Natural killer cell (primary cell): ENCODE measurements around the gene UBQLNL. TPM values are rescaled to one million over a fixed set of nuclear protein-coding genes. Genes with fewer than 3 reads are reported as not detected.

Experiments
- ATAC-seq, 3 donors: fragments of 150-1000 bp in 2 of 3; fragments of 200-7000 bp in 1 of 3; cut with Tn5 transposase; 1 replicate in 1 of 3; 2 replicates in 2 of 3; pipeline ENCODE4 v1.10.0; 2021; ENCODE audit warnings: mild to moderate bottlenecking in 2 of 3, moderate library complexity in 2 of 3
- DNase-seq, 2 donors: peaks; one replicate each; pipeline versions ENCODE4 v3.0.0 to v3.0.0-alpha.2; 2013 to 2021; ENCODE audit warnings: mixed read lengths in 1 of 2
- H3K27ac ChIP-seq: one replicate; pipeline ENCODE4 v1.5.1; 2013; ENCODE audit warnings: mild to moderate bottlenecking, low read length
- H3K27me3 ChIP-seq: one replicate; pipeline ENCODE4 v1.6.1; 2013; ENCODE audit warnings: low read length; ENCODE audit not compliant: control insufficient read depth, insufficient read depth
- H3K36me3 ChIP-seq: one replicate; pipeline ENCODE4 v1.6.1; 2013; ENCODE audit warnings: low read length; ENCODE audit not compliant: control insufficient read depth, insufficient read depth
- H3K4me1 ChIP-seq: one replicate; pipeline ENCODE4 v1.6.1; 2013; ENCODE audit warnings: low read length; ENCODE audit not compliant: control insufficient read depth, insufficient read depth
- H3K4me3 ChIP-seq: one replicate; pipeline ENCODE4 v1.5.1; 2013; ENCODE audit warnings: low read length
- H3K9me3 ChIP-seq: one replicate; pipeline ENCODE4 v1.6.1; 2013; ENCODE audit warnings: low read length; ENCODE audit not compliant: control insufficient read depth, insufficient read depth
- H3K27ac Mint-ChIP-seq, 2 donors: one replicate each; pipeline ENCODE4 v1.8.0; 2022; ENCODE audit warnings: mild to moderate bottlenecking in 2 of 2, mixed read lengths in 2 of 2, moderate library complexity in 1 of 2
- H3K27me3 Mint-ChIP-seq, 2 donors: one replicate each; pipeline ENCODE4 v1.8.0; 2022; ENCODE audit warnings: low read depth in 2 of 2, mixed read lengths in 2 of 2
- H3K36me3 Mint-ChIP-seq: one replicate; pipeline ENCODE4 v1.8.0; 2022; ENCODE audit warnings: mixed read lengths
- H3K4me1 Mint-ChIP-seq, 2 donors: one replicate each; pipeline ENCODE4 v1.8.0; 2022; ENCODE audit warnings: mixed read lengths in 2 of 2
- H3K4me3 Mint-ChIP-seq: one replicate; pipeline ENCODE4 v1.8.0; 2022; ENCODE audit warnings: mild to moderate bottlenecking, moderate library complexity, mixed read lengths
- H3K9me3 Mint-ChIP-seq, 2 donors: one replicate each; pipeline ENCODE4 v1.8.0; 2022; ENCODE audit warnings: mixed read lengths in 2 of 2
- WGBS: methylation state at CpG from one replicate; pipeline ENCODE4 v1.1.7; 2013; ENCODE audit warnings: missing lambda C conversion rate; ENCODE audit not compliant: insufficient coverage; 5-methylcytosine and 5-hydroxymethylcytosine counted together
- intact Hi-C: fragments of 100-400 bp; cut with micrococcal nuclease; formaldehyde crosslinking; loops from one replicate; pipeline ENCODE4 v1.14.2; 2022
- total RNA-seq, 4 donors: library from RNA; stranded (reverse); fragments of 120-200 nt in 1 of 4; gene quantifications; one replicate each; pipeline versions ENCODE4 v1.2.3 to v1.2.4, GENCODE V29; 2013 to 2022
- TF ChIP-seq, protein P1 (sequence below): fragments of 200-600 bp; IDR thresholded peaks from one replicate; pipeline ENCODE4 v1.8.0; 2022; ENCODE audit warnings: antibody characterized with exemption

UBQLNL gene
- total RNA-seq, 3 donors from 2014 or later (not counting 1 experiment from before 2014, with no cell fraction given), result 0.61 to 1.3 TPM; not detected in 1

- H3K36me3 Mint-ChIP-seq, result no peaks in the 10 kb centered on the region
- DNase-seq, result peak in 1 of 2 donors; percentile 66
These were observed 40.2 kb downstream of the UBQLNL start for GRCh38 chr11:5476186-5476819.

DNA sequence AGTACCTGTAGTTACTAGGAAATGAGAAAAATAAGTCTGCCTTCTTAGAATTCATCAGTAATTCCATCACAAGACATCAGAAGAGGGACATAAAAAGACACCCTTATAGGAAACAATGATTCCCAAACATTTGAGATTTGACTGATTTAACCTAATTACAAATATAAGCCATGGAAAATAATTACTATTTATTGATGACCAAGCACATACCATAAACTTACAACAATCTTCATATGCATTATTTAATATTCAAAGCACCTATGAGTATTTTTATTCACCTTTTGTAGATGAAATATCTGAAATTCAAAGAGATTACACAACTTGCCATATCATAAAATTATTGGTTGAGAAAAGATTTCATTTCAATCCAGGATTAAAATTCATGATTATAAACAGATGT, 42.6 kb downstream of the UBQLNL start:
- peaks cover 9 to 22% of the 10 kb centered on the region in 2 donors for H3K27me3 Mint-ChIP-seq
- no peaks in the 10 kb centered on the region for H3K4me1 Mint-ChIP-seq
- no peak overlapping the region for H3K4me3 Mint-ChIP-seq
- intact Hi-C loops, result no loop called here
- H3K36me3 ChIP-seq, result no peaks in the 10 kb centered on the region
- no peak for DNase-seq
- H3K27me3 ChIP-seq, result no peaks in the 10 kb centered on the region
- no peak for ATAC-seq
- no peaks in the 10 kb centered on the region for H3K9me3 ChIP-seq
- TF ChIP-seq, protein P1, sequence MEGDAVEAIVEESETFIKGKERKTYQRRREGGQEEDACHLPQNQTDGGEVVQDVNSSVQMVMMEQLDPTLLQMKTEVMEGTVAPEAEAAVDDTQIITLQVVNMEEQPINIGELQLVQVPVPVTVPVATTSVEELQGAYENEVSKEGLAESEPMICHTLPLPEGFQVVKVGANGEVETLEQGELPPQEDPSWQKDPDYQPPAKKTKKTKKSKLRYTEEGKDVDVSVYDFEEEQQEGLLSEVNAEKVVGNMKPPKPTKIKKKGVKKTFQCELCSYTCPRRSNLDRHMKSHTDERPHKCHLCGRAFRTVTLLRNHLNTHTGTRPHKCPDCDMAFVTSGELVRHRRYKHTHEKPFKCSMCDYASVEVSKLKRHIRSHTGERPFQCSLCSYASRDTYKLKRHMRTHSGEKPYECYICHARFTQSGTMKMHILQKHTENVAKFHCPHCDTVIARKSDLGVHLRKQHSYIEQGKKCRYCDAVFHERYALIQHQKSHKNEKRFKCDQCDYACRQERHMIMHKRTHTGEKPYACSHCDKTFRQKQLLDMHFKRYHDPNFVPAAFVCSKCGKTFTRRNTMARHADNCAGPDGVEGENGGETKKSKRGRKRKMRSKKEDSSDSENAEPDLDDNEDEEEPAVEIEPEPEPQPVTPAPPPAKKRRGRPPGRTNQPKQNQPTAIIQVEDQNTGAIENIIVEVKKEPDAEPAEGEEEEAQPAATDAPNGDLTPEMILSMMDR, result no peak
- no peak overlapping the region for H3K27ac ChIP-seq
- no peaks in the 10 kb centered on the region for H3K36me3 Mint-ChIP-seq
- H3K4me3 ChIP-seq, result no peak overlapping the region
- no peaks in the 10 kb centered on the region for H3K9me3 Mint-ChIP-seq
- H3K27ac Mint-ChIP-seq, result no peak overlapping the region
- H3K4me1 ChIP-seq, result no peaks in the 10 kb centered on the region

More at GRCh38 chr11:5476186-5476819, 40.2 kb downstream of the UBQLNL start:
- no CpG with 5 or more reads among the region's 2 CpGs for WGBS
- Histone ChIP-seq H3K36me3 (no peaks in the 10 kb centered on the region), H3K4me1 (no peaks in the 10 kb centered on the region), H3K27me3 (no peaks in the 10 kb centered on the region), H3K4me3 (no peak overlapping the region), H3K9me3 (no peaks in the 10 kb centered on the region), H3K27ac (no peak overlapping the region)
- no peaks in the 10 kb centered on the region for H3K4me1 Mint-ChIP-seq
- peaks cover 9 to 16% of the 10 kb centered on the region in 2 donors for H3K27me3 Mint-ChIP-seq
- intact Hi-C loops, result no loop called here
- H3K27ac Mint-ChIP-seq, result no peak overlapping the region
- TF ChIP-seq, protein P1, result peak; percentile 71
- H3K9me3 Mint-ChIP-seq, result no peaks in the 10 kb centered on the region
- H3K4me3 Mint-ChIP-seq, result no peak overlapping the region
- peak in 2 of 3 donors; percentile 52 to 59 for ATAC-seq

DNA sequence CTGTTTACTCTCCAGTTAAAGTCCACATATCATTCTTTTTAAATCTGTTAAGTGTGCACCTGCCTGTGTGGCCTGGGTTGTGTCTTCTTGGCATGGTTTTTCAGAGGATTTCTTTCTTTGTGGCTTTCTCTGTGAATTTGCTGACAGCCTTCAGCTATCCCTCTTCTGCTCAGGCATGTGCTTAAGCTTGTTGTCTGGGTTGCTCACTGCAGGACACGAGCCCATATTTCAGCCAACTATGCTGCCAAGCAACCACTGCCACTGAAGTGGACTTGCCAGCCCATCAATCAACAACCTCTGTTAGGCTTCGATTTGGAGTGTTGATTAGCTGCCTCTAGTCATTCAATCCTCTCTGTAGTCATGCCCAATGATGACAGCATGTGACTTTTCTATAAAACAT, 49.0 kb downstream of the UBQLNL start:
- Histone ChIP-seq H3K9me3 (no peaks in the 10 kb centered on the region), H3K27ac (no peak overlapping the region), H3K27me3 (no peaks in the 10 kb centered on the region), H3K4me1 (no peaks in the 10 kb centered on the region), H3K4me3 (no peak overlapping the region), H3K36me3 (no peaks in the 10 kb centered on the region)
- H3K27ac Mint-ChIP-seq, result no peak overlapping the region
- no peaks in the 10 kb centered on the region for H3K9me3 Mint-ChIP-seq
- no peak for DNase-seq
- TF ChIP-seq, protein P1, result no peak
- WGBS, result 66% methylated on average over 2 of the region's 2 CpGs
- intact Hi-C loops, result no loop called here
- ATAC-seq, result no peak
- H3K36me3 Mint-ChIP-seq, result no peaks in the 10 kb centered on the region
- H3K4me1 Mint-ChIP-seq, result no peaks in the 10 kb centered on the region
- H3K27me3 Mint-ChIP-seq, result peaks cover 10 to 11% of the 10 kb centered on the region in 2 donors
- H3K4me3 Mint-ChIP-seq, result no peak overlapping the region

Other genes with a start within 250 kb of the UBQLNL start
- not detected for gene HBE1, start 246.8 kb downstream of the UBQLNL start, total RNA-seq
- gene OR51B4, start 214.8 kb downstream of the UBQLNL start, total RNA-seq, result not detected
- not detected for gene OR51B2, start 192.4 kb downstream of the UBQLNL start, total RNA-seq
- not detected for gene OR51B5, start 173.2 kb downstream of the UBQLNL start, total RNA-seq
- gene OR51B6, start 165.2 kb downstream of the UBQLNL start, total RNA-seq, result not detected
- not detected for gene OR51M1, start 132.9 kb downstream of the UBQLNL start, total RNA-seq
- gene OR51Q1, start 94.6 kb downstream of the UBQLNL start, total RNA-seq, result not detected
- not detected for gene OR51I1, start 75.2 kb downstream of the UBQLNL start, total RNA-seq
- not detected for gene OR51I2, start 67.4 kb downstream of the UBQLNL start, total RNA-seq
- gene OR52D1, start 28.0 kb downstream of the UBQLNL start, total RNA-seq, result not detected
- under 1 TPM in 2 of 3 donors, not detected in 1; 0.15 to 0.20 TPM for gene UBQLN3, start 6.7 kb downstream of the UBQLNL start, total RNA-seq
- under 1 TPM; 0.26 to 0.95 (median 0.70) TPM for gene OR52H1, start 31.8 kb upstream of the UBQLNL start, total RNA-seq
- gene OR52B6, start 64.2 kb upstream of the UBQLNL start, total RNA-seq, result not detected
- 1 to 10 TPM in 1 of 3 donors, not detected in 2; 1.1 TPM for gene TRIM6, start 79.9 kb upstream of the UBQLNL start, total RNA-seq
- gene TRIM34, start 108.3 kb upstream of the UBQLNL start, total RNA-seq, result 10 to 100 TPM in 1 of 3 donors, 1 to 10 TPM in 2; 8.2 to 10.0 (median 9.9) TPM
- 10 to 100 TPM; 16.3 to 24.4 (median 20.2) TPM for gene TRIM5, start 168.4 kb upstream of the UBQLNL start, total RNA-seq
- 100 to 1,000 TPM; 304 to 339 (median 334) TPM for gene TRIM22, start 173.1 kb upstream of the UBQLNL start, total RNA-seq
- under 1 TPM; 0.18 to 0.93 (median 0.42) TPM for gene OR56B1, start 219.7 kb upstream of the UBQLNL start, total RNA-seq
- gene OR52N4, start 237.5 kb upstream of the UBQLNL start, total RNA-seq, result 1 to 10 TPM; 1.2 to 2.1 (median 1.3) TPM